GM18505 (cell line): ENCODE measurements around the gene EGFR.
A peak's percentile ranks its signal among the peaks of the same experiment; 100 is the strongest.

ENCODE experiments used
- ATAC-seq: cut with Tn5 transposase; IDR thresholded peaks from one replicate; pipeline ENCODE4 v1.9.1; 2021; ENCODE audit not compliant: unreplicated experiment
- POLR2A ChIP-seq: IDR thresholded peaks from 4 replicates; pipeline ENCODE4 v1.6.1; 2011; ENCODE audit warnings: borderline replicate concordance; ENCODE audit not compliant: insufficient read depth, insufficient read length; ENCODE audit errors: extremely low read depth

EGFR gene

GRCh38 chr7:55082228-55082603 is 63.4 kb downstream of the EGFR start:
- no peak for TF ChIP-seq POLR2A
- ATAC-seq: no peak

GRCh38 chr7:55083206-55083605 is 64.4 kb downstream of the EGFR start:
- no peak for ATAC-seq
- no peak for TF ChIP-seq POLR2A

GRCh38 chr7:55084307-55084706 is 65.5 kb downstream of the EGFR start:
- TF ChIP-seq POLR2A: no peak
- no peak for ATAC-seq

GRCh38 chr7:55085511-55086412 is 66.9 kb downstream of the EGFR start:
- TF ChIP-seq POLR2A: no peak
- peak; percentile 10 for ATAC-seq

GRCh38 chr7:55086413-55087201 is 67.8 kb downstream of the EGFR start:
- ATAC-seq: peak; percentile 76
- no peak for TF ChIP-seq POLR2A

- no peak for ATAC-seq
- TF ChIP-seq POLR2A: no peak
Observed at GRCh38 chr7:55087521-55087961, 68.7 kb downstream of the EGFR start.

- no peak for ATAC-seq
- TF ChIP-seq POLR2A: no peak
Observed at GRCh38 chr7:55088107-55088506, 69.3 kb downstream of the EGFR start.

- ATAC-seq: no peak
Observed at GRCh38 chr7:55088620-55089019, 69.8 kb downstream of the EGFR start.

GRCh38 chr7:55092186-55092974 is 73.6 kb downstream of the EGFR start:
- ATAC-seq: no peak
- TF ChIP-seq POLR2A: no peak

More at GRCh38 chr7:55088620-55089019, 69.8 kb downstream of the EGFR start:
- TF ChIP-seq POLR2A: no peak

- TF ChIP-seq POLR2A: no peak
- ATAC-seq: no peak
Observed at GRCh38 chr7:55092975-55093373, 74.2 kb downstream of the EGFR start.

- no peak for ATAC-seq
Observed at GRCh38 chr7:55093674-55094073, 74.9 kb downstream of the EGFR start.

GRCh38 chr7:55094092-55094690 is 75.4 kb downstream of the EGFR start:
- TF ChIP-seq POLR2A: no peak
- no peak for ATAC-seq

More at GRCh38 chr7:55093674-55094073, 74.9 kb downstream of the EGFR start:
- no peak for TF ChIP-seq POLR2A

- no peak for ATAC-seq
Observed at GRCh38 chr7:55095672-55096071, 76.9 kb downstream of the EGFR start.

GRCh38 chr7:55096323-55096722 is 77.5 kb downstream of the EGFR start:
- ATAC-seq: no peak
- TF ChIP-seq POLR2A: no peak

More at GRCh38 chr7:55095672-55096071, 76.9 kb downstream of the EGFR start:
- no peak for TF ChIP-seq POLR2A
